CD4-positive, alpha-beta T cell (primary cell): ENCODE results near the gene PIEZO1. TPM values are rescaled to one million over a fixed set of nuclear protein-coding genes. Genes with fewer than 3 reads are reported as not detected.
A peak's percentile ranks its signal among the peaks of the same experiment; 100 is the strongest.

Experiments
- ATAC-seq: fragments of 200-7000 bp; cut with Tn5 transposase; one replicate; pipeline ENCODE4 v1.10.0; 2022; ENCODE audit warnings: mild to moderate bottlenecking; ENCODE audit not compliant: poor library complexity
- CTCF ChIA-PET: fragments of 350-600 bp; sonication (Branson Sonifier 250); formaldehyde crosslinking; loops from one replicate; lab custom pipeline; 2021; ENCODE audit warnings: antibody characterized with exemption, inconsistent platforms; lab: Charles Lee
- POLR2A ChIA-PET: fragments of 350-600 bp; sonication (Branson Sonifier 250); formaldehyde crosslinking; loops from one replicate; lab custom pipeline; 2021; ENCODE audit warnings: antibody characterized with exemption, inconsistent platforms; lab: Charles Lee
- DNase-seq, 14 experiments: peaks; one replicate each; pipeline ENCODE4 v3.0.0-alpha.2; 2013 to 2020; ENCODE audit warnings: mixed read lengths in 2 of 14
- H3K27ac ChIP-seq, 2 donors: one replicate each; pipeline versions ENCODE4 v1.5.1 to v1.7.0; 2013; ENCODE audit warnings: low read length in 2 of 2, low read depth in 1 of 2, mild to moderate bottlenecking in 1 of 2
- H3K27me3 ChIP-seq, 2 experiments: 1 replicate in 1 of 2; 2 replicates in 1 of 2; pipeline versions ENCODE4 v1.6.1 to v1.7.0; 2013; ENCODE audit warnings: low read length in 2 of 2, control low read depth in 1 of 2, mild to moderate bottlenecking in 1 of 2, moderate library complexity in 1 of 2; ENCODE audit not compliant: insufficient read depth in 2 of 2, control insufficient read depth in 1 of 2
- H3K36me3 ChIP-seq: one replicate; pipeline ENCODE4 v1.6.1; 2013; ENCODE audit warnings: low read length, control low read depth; ENCODE audit not compliant: insufficient read depth
- H3K4me1 ChIP-seq: one replicate; pipeline ENCODE4 v1.6.1; 2013; ENCODE audit warnings: low read length, control low read depth; ENCODE audit not compliant: insufficient read depth
- H3K4me3 ChIP-seq: one replicate; pipeline ENCODE4 v1.5.1; 2013; ENCODE audit warnings: mild to moderate bottlenecking, low read length, moderate library complexity
- H3K9me3 ChIP-seq, 2 experiments: 1 replicate in 1 of 2; 2 replicates in 1 of 2; pipeline versions ENCODE4 v1.6.1 to v1.7.0; 2013; ENCODE audit warnings: low read length in 2 of 2, mild to moderate bottlenecking in 2 of 2, control low read depth in 1 of 2, moderate library complexity in 1 of 2; ENCODE audit not compliant: control insufficient read depth in 1 of 2, insufficient read depth in 1 of 2
- H3K27ac Mint-ChIP-seq: one replicate; pipeline ENCODE4 v1.8.0; 2020; ENCODE audit warnings: mixed read lengths
- H3K27me3 Mint-ChIP-seq: one replicate; pipeline ENCODE4 v1.8.0; 2021; ENCODE audit warnings: mixed read lengths
- H3K36me3 Mint-ChIP-seq: one replicate; pipeline ENCODE4 v1.8.0; 2021; ENCODE audit warnings: low read depth, mixed read lengths
- H3K4me1 Mint-ChIP-seq: one replicate; pipeline ENCODE4 v1.8.0; 2021; ENCODE audit warnings: low read depth, mixed read lengths
- H3K4me3 Mint-ChIP-seq: one replicate; pipeline ENCODE4 v1.8.0; 2020; ENCODE audit warnings: mild to moderate bottlenecking, mixed read lengths
- H3K9me3 Mint-ChIP-seq: one replicate; pipeline ENCODE4 v1.8.0; 2020; ENCODE audit warnings: mixed read lengths
- CTCF ChIP-seq: fragments of 200-600 bp; IDR thresholded peaks from one replicate; pipeline ENCODE4 v1.8.0; 2022; ENCODE audit warnings: antibody characterized with exemption, mild to moderate bottlenecking
- intact Hi-C, 2 experiments: fragments of 100-400 bp; cut with DNase I in 1 of 2; cut with micrococcal nuclease in 1 of 2; formaldehyde crosslinking; loops; one replicate each; pipeline versions ENCODE4 v1.15.1 to v1.9.0; 2023 to 2025; cut with DNase I, micrococcal nuclease
- total RNA-seq, 174 experiments: library from RNA in 2 of 174; stranded (reverse) in 2 of 174; gene quantifications; one replicate each; pipeline ENCODE4 v1.2.3 and lab custom pipeline; 2021 to 2026

The PIEZO1 gene
- total RNA-seq, 2 experiments from 2014 or later: 142 to 146 TPM

GRCh38 chr16:88747588-88748301 lies 37.3 kb downstream of the PIEZO1 start:
- ATAC-seq (no peak), DNase-seq (peak in 5 of 14 experiments; percentile 24 to 73 (median 38))
- ChIA-PET CTCF (interaction anchor here (0.6 to 3.2 kb wide), 3 partner anchors 10 to 32 kb away, joined by 3 to 18 read pairs (median 3); no protein-coding TSS in a partner anchor), POLR2A (no interaction called here)
- TF ChIP-seq CTCF: no peak
- no peak overlapping the region for H3K27ac Mint-ChIP-seq
- intact Hi-C loops: no loop called here
- Histone ChIP-seq H3K4me3 (no peak overlapping the region), H3K27ac (no peak overlapping the region), H3K4me1 (peaks cover 42% of the 10 kb centered on the region), H3K36me3 (peaks cover 15% of the 10 kb centered on the region), H3K27me3 (no peaks in the 10 kb centered on the region), H3K9me3 (peaks cover 0 to 3% of the 10 kb centered on the region in 2 experiments)
- H3K9me3 Mint-ChIP-seq: no peaks in the 10 kb centered on the region
- H3K36me3 Mint-ChIP-seq: no peaks in the 10 kb centered on the region
- H3K4me1 Mint-ChIP-seq: peaks cover 24% of the 10 kb centered on the region
- H3K27me3 Mint-ChIP-seq: no peaks in the 10 kb centered on the region
- H3K4me3 Mint-ChIP-seq: no peak overlapping the region

GRCh38 chr16:88746506-88746905 lies 38.5 kb downstream of the PIEZO1 start:
- H3K27ac Mint-ChIP-seq: peak overlapping the region; percentile 78
- ATAC-seq (no peak), DNase-seq (no peak)
- peaks cover 15% of the 10 kb centered on the region for H3K36me3 ChIP-seq
- CTCF ChIA-PET: interaction anchor here (1.5 to 3.2 kb wide), 3 partner anchors 9 to 35 kb away, joined by 3 to 18 read pairs (median 5); no protein-coding TSS in a partner anchor
- peak overlapping the region; percentile 46 to 55 for H3K27ac ChIP-seq
- POLR2A ChIA-PET: interaction anchor here (1.3 to 1.8 kb wide), 4 partner anchors 9 to 37 kb away, joined by 3 to 15 read pairs (median 8); partner anchors contain the start of gene PIEZO1
- peaks cover 0 to 3% of the 10 kb centered on the region in 2 experiments for H3K9me3 ChIP-seq
- intact Hi-C loops: no loop called here
- no peaks in the 10 kb centered on the region for H3K27me3 ChIP-seq
- H3K4me3 Mint-ChIP-seq: no peak overlapping the region
- H3K4me1 ChIP-seq: peaks cover 44% of the 10 kb centered on the region
- no peak for TF ChIP-seq CTCF
- no peaks in the 10 kb centered on the region for H3K36me3 Mint-ChIP-seq
- H3K4me1 Mint-ChIP-seq: peaks cover 24% of the 10 kb centered on the region
- H3K4me3 ChIP-seq: no peak overlapping the region
- no peaks in the 10 kb centered on the region for H3K27me3 Mint-ChIP-seq
- no peaks in the 10 kb centered on the region for H3K9me3 Mint-ChIP-seq

GRCh38 chr16:88744577-88745521 lies 40.2 kb downstream of the PIEZO1 start:
- TF ChIP-seq CTCF: no peak
- Mint-ChIP-seq H3K9me3 (no peaks in the 10 kb centered on the region), H3K4me1 (peaks cover 24% of the 10 kb centered on the region), H3K27me3 (no peaks in the 10 kb centered on the region), H3K36me3 (no peaks in the 10 kb centered on the region), H3K27ac (peak overlapping the region; percentile 78), H3K4me3 (no peak overlapping the region)
- H3K4me3 ChIP-seq: no peak overlapping the region
- intact Hi-C loops: loop anchor here in 1 of 2 experiments (2.0 kb wide), 2 partner anchors 38 to 112 kb away; partner anchors contain the start of genes GALNS and TRAPPC2L
- no peaks in the 10 kb centered on the region for H3K27me3 ChIP-seq
- peaks cover 25% of the 10 kb centered on the region for H3K36me3 ChIP-seq
- ChIA-PET CTCF (interaction anchor here (2.3 to 3.2 kb wide), 2 partner anchors 8 to 37 kb away, joined by 5 to 18 read pairs; no protein-coding TSS in a partner anchor), POLR2A (interaction anchor here (0.6 to 1.9 kb wide), 8 partner anchors 8 to 62 kb away, joined by 3 to 15 read pairs (median 4); partner anchors contain the start of gene PIEZO1)
- H3K9me3 ChIP-seq: peaks cover 0 to 3% of the 10 kb centered on the region in 2 experiments
- DNase-seq: no peak
- no peak for ATAC-seq
- no peak overlapping the region for H3K27ac ChIP-seq
- peaks cover 44% of the 10 kb centered on the region for H3K4me1 ChIP-seq
